SW480 (cell line): ENCODE results near the gene RGL3.
A peak's percentile ranks its signal among the peaks of the same experiment; 100 is the strongest.
"Not testable (repeated sequence)": the region's sequence is repeated elsewhere in the genome, so short reads cannot be mapped to it uniquely, and the experiment has no call there.

Experiments used
- DNase-seq: peaks from one replicate; pipeline ENCODE4 v3.0.0-alpha.2; 2016; ENCODE audit warnings: low spot score

The RGL3 gene

GRCh38 chr19:11420429-11421370 lies 1.6 kb upstream of the RGL3 start:
- DNase-seq: no peak

- DNase-seq: peak; percentile 33
Observed at GRCh38 chr19:11418094-11418548, 993 bp downstream of the RGL3 start.

- DNase-seq: no peak
Observed at GRCh38 chr19:11416346-11417052, 2.6 kb downstream of the RGL3 start.

- no peak for DNase-seq
Observed at GRCh38 chr19:11414544-11414943, 4.6 kb downstream of the RGL3 start.

GRCh38 chr19:11410682-11411081 lies 8.4 kb downstream of the RGL3 start:
- DNase-seq: peak; percentile 33

GRCh38 chr19:11408591-11408990 lies 10.5 kb downstream of the RGL3 start:
- DNase-seq: no peak

- DNase-seq: not testable (repeated sequence)
Observed at GRCh38 chr19:11406703-11407236, 12.3 kb downstream of the RGL3 start.

GRCh38 chr19:11405846-11406643 lies 13.1 kb downstream of the RGL3 start:
- DNase-seq: no peak

GRCh38 chr19:11404588-11405222 lies 14.4 kb downstream of the RGL3 start:
- DNase-seq: no peak

- no peak for DNase-seq
Observed at GRCh38 chr19:11401808-11402543, 17.1 kb downstream of the RGL3 start.

- DNase-seq: no peak
Observed at GRCh38 chr19:11400798-11401197, 18.3 kb downstream of the RGL3 start.

- DNase-seq: no peak
Observed at GRCh38 chr19:11399667-11400066, 19.4 kb downstream of the RGL3 start.

- DNase-seq: no peak
Observed at GRCh38 chr19:11397089-11397610, 22.0 kb downstream of the RGL3 start.

GRCh38 chr19:11390933-11391680 lies 28.0 kb downstream of the RGL3 start:
- DNase-seq: no peak

GRCh38 chr19:11390359-11390758 lies 28.8 kb downstream of the RGL3 start:
- DNase-seq: no peak

- no peak for DNase-seq
Observed at GRCh38 chr19:11387162-11388034, 31.7 kb downstream of the RGL3 start.

- no peak for DNase-seq
Observed at GRCh38 chr19:11384778-11385129, 34.4 kb downstream of the RGL3 start.

- no peak for DNase-seq
Observed at GRCh38 chr19:11383706-11384048, 35.4 kb downstream of the RGL3 start.
